ENCODE measurements around the gene ZNF329.

Gene ZNF329

GRCh38 chr19:58129284-58129683 lies 21.3 kb downstream of the ZNF329 start:
- Histone ChIP-seq H4K12ac (ENCODE audit: low read depth, low read length) (no peak overlapping the region), H2BK5ac (ENCODE audit: low read depth, low read length, poor library complexity) (no peak overlapping the region), H4K91ac (ENCODE audit: low read depth, low read length) (no peak overlapping the region), H3K36me3 (ENCODE audit: control insufficient read depth in 1 of 2, insufficient read depth in 2 of 2, low read length in 2 of 2) (peaks cover 37 to 40% of the 10 kb centered on the region in 2 experiments), H3K9ac (ENCODE audit: low read length) (no peak overlapping the region), H3K79me1 (ENCODE audit: low read length) (no peaks in the 10 kb centered on the region), H3K14ac (ENCODE audit: low read length) (no peak overlapping the region), H2BK12ac (ENCODE audit: low read length) (no peak overlapping the region), H3K4me1 (ENCODE audit: control insufficient read depth in 1 of 2, insufficient read depth in 2 of 2, low read length in 2 of 2) (no peaks in the 10 kb centered on the region), H3K18ac (ENCODE audit: low read length) (no peak overlapping the region), H3K23ac (ENCODE audit: low read length) (no peak overlapping the region), H3K4me3 (ENCODE audit: low read depth, low read length) (no peak overlapping the region), H2AFZ (ENCODE audit: insufficient read depth, low read length, poor library complexity) (no peak overlapping the region), H3K4me2 (ENCODE audit: low read length) (no peak overlapping the region), H3K27me3 (ENCODE audit: insufficient read depth, low read length) (no peaks in the 10 kb centered on the region), H3K4ac (ENCODE audit: low read depth, low read length) (no peak overlapping the region), H3K79me2 (ENCODE audit: control insufficient read depth, insufficient read depth, low read length, poor library complexity) (no peaks in the 10 kb centered on the region), H3K9me3 (ENCODE audit: insufficient read depth, low read depth, low read length) (peaks cover 59% of the 10 kb centered on the region), H4K8ac (ENCODE audit: low read depth, low read length) (no peak overlapping the region), H2AK5ac (ENCODE audit: low read length) (no peak overlapping the region), H3K27ac (ENCODE audit: low read depth, low read length) (no peak overlapping the region), H2BK120ac (ENCODE audit: insufficient read depth, low read length, poor library complexity) (no peak overlapping the region)
- WGBS (ENCODE audit: extremely low coverage, insufficient coverage, insufficient read length) = no CpG with 5 or more reads among the region's 3 CpGs
- no peak for DNase-seq

- Histone ChIP-seq H3K79me2 (ENCODE audit: control insufficient read depth, insufficient read depth, low read length, poor library complexity) (no peaks in the 10 kb centered on the region), H3K9me3 (ENCODE audit: insufficient read depth, low read depth, low read length) (peaks cover 63% of the 10 kb centered on the region), H2AK5ac (ENCODE audit: low read length) (no peak overlapping the region), H3K14ac (ENCODE audit: low read length) (no peak overlapping the region), H4K91ac (ENCODE audit: low read depth, low read length) (no peak overlapping the region), H4K8ac (ENCODE audit: low read depth, low read length) (no peak overlapping the region), H3K79me1 (ENCODE audit: low read length) (no peaks in the 10 kb centered on the region), H3K36me3 (ENCODE audit: control insufficient read depth in 1 of 2, insufficient read depth in 2 of 2, low read length in 2 of 2) (peaks cover 33 to 38% of the 10 kb centered on the region in 2 experiments), H2BK5ac (ENCODE audit: low read depth, low read length, poor library complexity) (no peak overlapping the region), H3K9ac (ENCODE audit: low read length) (no peak overlapping the region), H2AFZ (ENCODE audit: insufficient read depth, low read length, poor library complexity) (no peak overlapping the region), H3K27me3 (ENCODE audit: insufficient read depth, low read length) (no peaks in the 10 kb centered on the region), H3K23ac (ENCODE audit: low read length) (no peak overlapping the region), H4K12ac (ENCODE audit: low read depth, low read length) (no peak overlapping the region), H3K4me1 (ENCODE audit: control insufficient read depth in 1 of 2, insufficient read depth in 2 of 2, low read length in 2 of 2) (no peaks in the 10 kb centered on the region), H2BK12ac (ENCODE audit: low read length) (no peak overlapping the region), H3K27ac (ENCODE audit: low read depth, low read length) (no peak overlapping the region), H3K4ac (ENCODE audit: low read depth, low read length) (no peak overlapping the region), H3K18ac (ENCODE audit: low read length) (no peak overlapping the region), H3K4me3 (ENCODE audit: low read depth, low read length) (no peak overlapping the region), H2BK120ac (ENCODE audit: insufficient read depth, low read length, poor library complexity) (no peak overlapping the region), H3K4me2 (ENCODE audit: low read length) (no peak overlapping the region)
- no CpG with 5 or more reads among the region's 12 CpGs for WGBS (ENCODE audit: extremely low coverage, insufficient coverage, insufficient read length)
- no peak for DNase-seq
These were observed 22.4 kb downstream of the ZNF329 start for GRCh38 chr19:58128041-58128685.

GRCh38 chr19:58123354-58123753 lies 27.2 kb downstream of the ZNF329 start:
- no peak overlapping the region for H3K9ac ChIP-seq (ENCODE audit: low read length)
- no peak overlapping the region for H2BK12ac ChIP-seq (ENCODE audit: low read length)
- no peaks in the 10 kb centered on the region for H3K79me1 ChIP-seq (ENCODE audit: low read length)
- H3K36me3 ChIP-seq (ENCODE audit: control insufficient read depth in 1 of 2, insufficient read depth in 2 of 2, low read length in 2 of 2) = peaks cover 11 to 14% of the 10 kb centered on the region in 2 experiments
- no peaks in the 10 kb centered on the region for H3K27me3 ChIP-seq (ENCODE audit: insufficient read depth, low read length)
- H2BK120ac ChIP-seq (ENCODE audit: insufficient read depth, low read length, poor library complexity) = no peak overlapping the region
- DNase-seq = no peak
- no peaks in the 10 kb centered on the region for H3K4me1 ChIP-seq (ENCODE audit: control insufficient read depth in 1 of 2, insufficient read depth in 2 of 2, low read length in 2 of 2)
- H3K9me3 ChIP-seq (ENCODE audit: insufficient read depth, low read depth, low read length) = peaks cover 57% of the 10 kb centered on the region
- H3K14ac ChIP-seq (ENCODE audit: low read length) = no peak overlapping the region
- H4K8ac ChIP-seq (ENCODE audit: low read depth, low read length) = no peak overlapping the region
- no peak overlapping the region for H3K4me2 ChIP-seq (ENCODE audit: low read length)
- no peak overlapping the region for H3K18ac ChIP-seq (ENCODE audit: low read length)
- no peak overlapping the region for H2AK5ac ChIP-seq (ENCODE audit: low read length)
- no peak overlapping the region for H2BK5ac ChIP-seq (ENCODE audit: low read depth, low read length, poor library complexity)
- no peak overlapping the region for H3K4me3 ChIP-seq (ENCODE audit: low read depth, low read length)
- WGBS (ENCODE audit: extremely low coverage, insufficient coverage, insufficient read length) = no CpG with 5 or more reads among the region's 5 CpGs
- H3K4ac ChIP-seq (ENCODE audit: low read depth, low read length) = no peak overlapping the region
- no peaks in the 10 kb centered on the region for H3K79me2 ChIP-seq (ENCODE audit: control insufficient read depth, insufficient read depth, low read length, poor library complexity)
- H2AFZ ChIP-seq (ENCODE audit: insufficient read depth, low read length, poor library complexity) = no peak overlapping the region
- no peak overlapping the region for H3K27ac ChIP-seq (ENCODE audit: low read depth, low read length)
- no peak overlapping the region for H3K23ac ChIP-seq (ENCODE audit: low read length)
- no peak overlapping the region for H4K91ac ChIP-seq (ENCODE audit: low read depth, low read length)
- H4K12ac ChIP-seq (ENCODE audit: low read depth, low read length) = no peak overlapping the region

- H2BK120ac ChIP-seq (ENCODE audit: insufficient read depth, low read length, poor library complexity) = no peak overlapping the region
- no peak overlapping the region for H4K8ac ChIP-seq (ENCODE audit: low read depth, low read length)
- no peak overlapping the region for H3K27ac ChIP-seq (ENCODE audit: low read depth, low read length)
- no peak overlapping the region for H3K4ac ChIP-seq (ENCODE audit: low read depth, low read length)
- no peaks in the 10 kb centered on the region for H3K79me1 ChIP-seq (ENCODE audit: low read length)
- H3K14ac ChIP-seq (ENCODE audit: low read length) = no peak overlapping the region
- H3K9me3 ChIP-seq (ENCODE audit: insufficient read depth, low read depth, low read length) = peaks cover 45% of the 10 kb centered on the region
- no peak for DNase-seq
- no peak overlapping the region for H3K23ac ChIP-seq (ENCODE audit: low read length)
- no peak overlapping the region for H3K9ac ChIP-seq (ENCODE audit: low read length)
- no peaks in the 10 kb centered on the region for H3K27me3 ChIP-seq (ENCODE audit: insufficient read depth, low read length)
- WGBS (ENCODE audit: extremely low coverage, insufficient coverage, insufficient read length) = no CpG with 5 or more reads among the region's 5 CpGs
- no peak overlapping the region for H3K18ac ChIP-seq (ENCODE audit: low read length)
- H3K79me2 ChIP-seq (ENCODE audit: control insufficient read depth, insufficient read depth, low read length, poor library complexity) = no peaks in the 10 kb centered on the region
- no peak overlapping the region for H4K12ac ChIP-seq (ENCODE audit: low read depth, low read length)
- no peak overlapping the region for H2AK5ac ChIP-seq (ENCODE audit: low read length)
- H2BK12ac ChIP-seq (ENCODE audit: low read length) = no peak overlapping the region
- no peak overlapping the region for H2BK5ac ChIP-seq (ENCODE audit: low read depth, low read length, poor library complexity)
- no peaks in the 10 kb centered on the region for H3K4me1 ChIP-seq (ENCODE audit: control insufficient read depth in 1 of 2, insufficient read depth in 2 of 2, low read length in 2 of 2)
- peaks cover 0 to 1% of the 10 kb centered on the region in 2 experiments for H3K36me3 ChIP-seq (ENCODE audit: control insufficient read depth in 1 of 2, insufficient read depth in 2 of 2, low read length in 2 of 2)
- no peak overlapping the region for H3K4me3 ChIP-seq (ENCODE audit: low read depth, low read length)
- no peak overlapping the region for H3K4me2 ChIP-seq (ENCODE audit: low read length)
- H2AFZ ChIP-seq (ENCODE audit: insufficient read depth, low read length, poor library complexity) = no peak overlapping the region
- H4K91ac ChIP-seq (ENCODE audit: low read depth, low read length) = no peak overlapping the region
These were observed 31.4 kb downstream of the ZNF329 start for GRCh38 chr19:58118979-58119733.
